HG03045 (cell line): Measurements from ENCODE around the gene STPG3.

Experiments
- ATAC-seq: cut with Tn5 transposase; IDR thresholded peaks from one replicate; pipeline ENCODE4 v1.9.1; 2021; ENCODE audit warnings: mild to moderate bottlenecking, moderate library complexity; ENCODE audit not compliant: unreplicated experiment

Gene STPG3

DNA sequence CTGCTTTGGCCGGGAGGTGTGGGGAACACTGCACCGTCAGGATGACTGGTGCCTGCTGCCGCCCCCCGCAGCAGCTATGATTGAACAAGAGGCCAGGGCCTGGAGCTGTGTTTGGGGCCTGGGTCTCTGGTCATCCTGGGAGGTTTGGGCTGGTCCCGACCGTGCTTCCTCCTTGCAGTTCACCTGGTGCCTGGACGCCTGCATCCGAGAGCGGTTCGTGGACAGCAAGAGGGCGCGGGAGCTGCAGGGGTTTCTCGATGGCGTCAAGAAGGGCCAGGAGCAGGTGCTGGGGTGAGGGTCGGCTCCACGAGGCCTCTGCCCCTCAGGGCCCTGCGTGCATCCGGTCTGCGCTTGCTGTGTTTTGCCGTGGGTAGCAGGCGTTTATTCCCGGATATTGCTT, 13.0 kb downstream of the STPG3 start:
- ATAC-seq: no peak

DNA sequence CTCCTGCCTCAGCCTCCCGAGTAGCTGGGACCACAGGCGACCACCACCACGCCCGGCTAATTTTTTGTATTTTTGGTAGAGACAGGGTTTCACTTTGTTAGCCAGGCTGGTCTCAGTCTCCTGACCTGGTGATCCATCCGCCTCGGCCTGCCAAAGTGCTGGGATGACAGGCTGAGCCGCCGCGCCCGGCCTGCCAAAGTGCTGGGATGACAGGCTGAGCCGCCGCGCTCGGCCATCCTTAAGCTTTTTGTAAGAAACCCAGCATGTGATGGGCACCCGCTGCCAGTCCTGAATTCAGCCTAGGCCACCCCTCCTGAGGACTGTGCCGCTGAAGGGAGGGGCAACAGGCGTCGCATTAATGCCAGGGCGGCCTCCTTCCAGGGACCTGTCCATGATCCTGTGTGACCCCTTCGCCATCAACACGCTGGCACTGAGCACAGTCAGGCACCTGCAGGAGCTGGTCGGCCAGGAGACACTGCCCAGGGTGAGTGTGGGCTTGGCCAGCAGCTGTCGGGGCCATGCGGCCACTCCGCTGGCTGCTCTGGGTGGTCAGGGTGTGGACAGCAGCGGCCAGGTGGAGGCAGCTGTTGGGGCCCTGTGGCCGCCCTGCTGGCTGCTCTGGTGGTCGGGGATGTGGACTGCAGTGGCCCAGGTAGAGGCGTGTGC, 14.5 kb downstream of the STPG3 start:
- ATAC-seq: no peak

DNA sequence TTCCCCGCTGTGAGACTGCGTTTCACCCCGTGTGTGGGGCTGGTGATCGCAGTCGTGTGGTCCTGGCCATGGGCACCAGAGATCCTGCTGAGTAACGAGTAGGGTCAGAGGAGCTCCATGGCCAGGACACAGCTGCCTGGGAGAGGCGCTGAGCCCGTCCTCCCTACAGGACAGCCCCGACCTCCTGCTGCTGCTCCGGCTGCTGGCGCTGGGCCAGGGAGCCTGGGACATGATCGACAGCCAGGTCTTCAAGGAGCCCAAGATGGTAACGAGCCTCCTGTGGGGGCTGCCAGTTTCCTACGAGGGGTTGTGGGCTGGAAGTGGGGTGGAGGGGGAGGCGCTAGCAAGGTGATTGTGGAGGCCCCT, 15.1 kb downstream of the STPG3 start:
- no peak for ATAC-seq

DNA sequence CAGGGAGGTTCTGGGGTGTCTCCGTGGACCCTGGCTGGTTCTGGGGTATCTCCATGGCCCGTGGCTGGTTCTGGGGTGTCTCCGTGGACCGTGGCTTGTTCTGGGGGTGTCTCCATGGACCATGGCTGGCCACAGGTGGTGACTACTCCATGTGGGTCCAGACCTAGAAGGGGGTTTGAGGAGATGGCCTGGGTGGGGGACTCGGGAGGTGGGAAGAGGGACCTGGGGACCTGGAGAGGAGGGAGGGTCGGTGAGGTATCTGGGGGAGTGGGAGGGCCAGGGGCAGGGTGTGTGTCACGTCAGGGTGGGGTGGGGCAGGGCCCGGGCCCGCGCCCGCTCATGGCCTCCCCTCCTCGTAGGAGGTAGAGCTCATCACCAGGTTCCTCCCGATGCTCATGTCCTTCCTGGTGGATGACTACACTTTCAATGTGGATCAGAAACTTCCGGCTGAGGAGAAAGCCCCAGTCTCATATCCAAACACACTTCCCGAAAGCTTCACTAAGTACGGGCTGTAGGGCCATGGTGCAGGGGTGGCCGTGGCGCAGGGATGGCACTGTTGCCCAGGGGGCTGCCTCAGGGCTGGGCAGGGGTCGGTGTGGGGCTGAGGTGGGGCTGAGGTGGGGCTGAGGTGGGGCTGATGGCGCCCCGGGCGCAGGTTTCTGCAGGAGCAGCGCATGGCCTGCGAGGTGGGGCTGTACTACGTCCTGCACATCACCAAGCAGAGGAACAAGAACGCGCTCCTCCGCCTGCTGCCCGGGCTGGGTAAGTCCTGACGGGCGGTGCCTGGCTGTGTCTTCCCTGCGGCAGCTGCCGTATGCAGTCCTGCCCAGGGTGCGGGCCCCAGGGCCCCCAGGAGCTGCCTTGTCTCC, 15.7 kb downstream of the STPG3 start:
- no peak for ATAC-seq

- ATAC-seq: no peak
Measured at GRCh38 chr9:137267933-137268355, 16.9 kb downstream of the STPG3 start.

DNA sequence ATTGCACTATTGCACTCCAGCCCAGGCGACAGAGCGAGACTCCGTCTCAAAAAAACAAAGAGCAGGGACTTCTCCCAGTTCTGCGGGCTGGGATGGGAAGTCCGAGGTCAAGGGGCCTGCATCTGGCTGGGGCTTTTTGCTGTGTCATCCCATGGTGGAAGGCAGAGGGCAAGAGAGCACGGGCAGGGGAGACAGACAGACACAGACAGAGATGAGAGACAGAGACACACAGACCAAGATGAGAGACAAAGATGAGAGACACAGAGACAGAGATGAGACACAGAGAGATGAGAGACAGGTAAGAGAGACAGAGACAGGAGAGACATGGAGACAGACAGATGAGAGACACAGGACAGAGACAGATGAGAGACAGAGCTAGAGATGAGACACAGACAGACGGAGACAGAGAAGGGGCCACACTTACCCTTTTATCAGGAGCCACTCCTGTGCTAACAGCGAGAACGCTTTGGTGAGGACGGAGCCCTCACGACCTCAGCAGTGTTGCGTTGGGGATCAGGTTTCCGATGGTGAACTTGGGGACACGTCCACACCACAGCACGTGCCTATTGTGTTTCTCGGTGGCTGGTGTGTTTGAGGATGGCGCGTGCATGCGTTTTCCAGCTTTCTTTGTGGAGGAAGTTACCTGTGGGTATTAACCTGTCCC, 17.6 kb downstream of the STPG3 start:
- no peak for ATAC-seq

DNA sequence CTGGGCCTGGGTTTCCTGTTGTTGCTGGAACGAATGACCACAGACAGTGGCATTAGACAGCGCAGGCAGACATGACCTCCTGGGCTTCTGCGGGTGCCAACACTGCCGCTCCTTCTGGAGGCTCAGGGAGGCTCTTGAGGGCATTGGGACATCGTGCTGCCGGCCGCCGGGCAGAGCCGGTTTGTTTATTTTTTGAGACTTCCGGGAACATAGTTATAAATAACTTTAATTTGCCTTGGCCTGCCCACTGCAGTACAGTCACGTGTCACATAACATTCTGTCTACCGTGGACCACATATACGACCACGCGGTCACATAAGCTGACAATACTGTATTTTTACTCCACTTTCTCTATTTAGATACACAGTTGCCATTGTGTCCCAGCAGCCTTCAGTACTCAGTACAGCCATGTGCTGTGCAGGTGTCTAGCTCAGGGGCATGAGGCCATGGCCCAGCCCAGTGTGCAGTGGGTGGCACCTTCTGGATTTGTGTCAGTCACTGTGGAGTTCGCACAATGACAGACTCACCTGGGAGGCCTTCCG, 18.2 kb downstream of the STPG3 start:
- ATAC-seq: no peak

GRCh38 chr9:137270929-137271695, 20.0 kb downstream of the STPG3 start:
- ATAC-seq: no peak

- ATAC-seq: no peak
Measured at GRCh38 chr9:137271696-137272076, 20.6 kb downstream of the STPG3 start.

GRCh38 chr9:137272241-137273094, 21.4 kb downstream of the STPG3 start:
- no peak for ATAC-seq

DNA sequence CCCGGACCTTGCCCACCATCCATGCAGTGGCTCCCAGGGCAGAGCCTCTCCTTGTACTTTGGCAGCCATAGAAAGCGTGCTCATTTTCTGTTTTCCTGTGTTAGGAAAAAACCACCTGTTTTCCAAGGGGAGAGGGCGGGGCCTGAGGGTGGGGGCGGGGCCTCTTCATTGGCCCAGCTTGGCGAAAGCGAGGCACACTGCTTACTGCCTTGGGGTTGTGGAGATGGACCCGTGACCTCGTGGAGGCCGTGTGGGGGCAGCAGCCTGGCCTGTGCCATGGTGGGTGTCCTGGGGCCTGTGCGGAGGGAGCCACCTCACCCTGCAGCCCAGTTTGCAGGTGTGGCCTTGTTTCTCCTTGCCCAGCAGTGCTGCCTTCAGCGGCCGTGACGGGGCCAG, 22.0 kb downstream of the STPG3 start:
- ATAC-seq: no peak

DNA sequence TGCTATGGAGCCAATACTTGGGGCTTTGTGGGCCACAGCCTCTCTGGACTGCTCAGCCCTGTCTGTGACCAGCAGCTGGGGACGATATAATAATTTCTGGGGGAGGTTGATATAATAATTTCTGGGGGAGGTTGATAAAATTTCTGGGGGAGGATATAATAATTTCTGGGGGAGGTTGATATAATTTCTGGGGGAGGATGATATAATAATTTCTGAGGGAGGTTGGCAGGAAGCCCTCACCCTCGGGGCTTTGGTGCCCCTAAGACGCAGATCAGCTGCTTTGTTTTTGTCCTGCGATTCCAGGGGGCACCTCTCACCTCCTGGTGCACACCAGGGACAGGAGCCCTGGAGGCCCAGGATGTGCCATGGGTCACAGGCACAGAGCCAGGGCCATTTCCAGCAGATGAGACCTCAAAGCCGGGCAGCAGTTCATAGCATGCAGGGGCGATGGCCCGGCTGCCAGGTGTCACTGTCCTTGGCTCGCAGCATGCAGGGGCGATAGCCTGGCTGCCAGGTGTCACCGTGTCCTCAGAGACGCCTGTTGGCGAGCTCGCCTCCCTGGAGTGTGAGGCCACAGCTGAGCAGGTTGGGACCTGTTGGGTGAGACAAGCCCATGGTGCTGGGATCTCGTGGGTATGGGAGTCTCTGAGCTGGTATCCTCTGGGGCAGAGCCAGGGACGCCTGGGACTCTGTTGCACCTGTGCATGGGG, 22.7 kb downstream of the STPG3 start:
- no peak for ATAC-seq

DNA sequence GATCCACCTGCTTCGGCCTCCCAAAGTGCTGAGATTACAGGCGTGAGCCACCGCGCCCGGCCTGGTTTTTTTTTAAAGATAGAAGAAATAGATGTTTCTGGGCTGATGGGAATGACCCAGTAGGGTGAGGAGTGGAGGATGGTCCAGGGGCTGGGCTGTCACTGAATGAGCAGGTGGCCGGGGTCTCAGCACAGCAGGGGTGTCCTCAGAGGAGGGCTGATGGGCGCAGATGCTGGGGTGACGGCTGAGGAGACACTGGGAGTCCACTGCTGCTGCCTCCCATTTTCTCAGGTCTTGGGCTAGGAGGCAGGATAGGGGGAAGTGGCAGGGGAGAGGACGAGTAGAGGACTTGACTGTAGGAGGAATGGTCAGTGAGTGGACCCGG, 24.1 kb downstream of the STPG3 start:
- no peak for ATAC-seq

DNA sequence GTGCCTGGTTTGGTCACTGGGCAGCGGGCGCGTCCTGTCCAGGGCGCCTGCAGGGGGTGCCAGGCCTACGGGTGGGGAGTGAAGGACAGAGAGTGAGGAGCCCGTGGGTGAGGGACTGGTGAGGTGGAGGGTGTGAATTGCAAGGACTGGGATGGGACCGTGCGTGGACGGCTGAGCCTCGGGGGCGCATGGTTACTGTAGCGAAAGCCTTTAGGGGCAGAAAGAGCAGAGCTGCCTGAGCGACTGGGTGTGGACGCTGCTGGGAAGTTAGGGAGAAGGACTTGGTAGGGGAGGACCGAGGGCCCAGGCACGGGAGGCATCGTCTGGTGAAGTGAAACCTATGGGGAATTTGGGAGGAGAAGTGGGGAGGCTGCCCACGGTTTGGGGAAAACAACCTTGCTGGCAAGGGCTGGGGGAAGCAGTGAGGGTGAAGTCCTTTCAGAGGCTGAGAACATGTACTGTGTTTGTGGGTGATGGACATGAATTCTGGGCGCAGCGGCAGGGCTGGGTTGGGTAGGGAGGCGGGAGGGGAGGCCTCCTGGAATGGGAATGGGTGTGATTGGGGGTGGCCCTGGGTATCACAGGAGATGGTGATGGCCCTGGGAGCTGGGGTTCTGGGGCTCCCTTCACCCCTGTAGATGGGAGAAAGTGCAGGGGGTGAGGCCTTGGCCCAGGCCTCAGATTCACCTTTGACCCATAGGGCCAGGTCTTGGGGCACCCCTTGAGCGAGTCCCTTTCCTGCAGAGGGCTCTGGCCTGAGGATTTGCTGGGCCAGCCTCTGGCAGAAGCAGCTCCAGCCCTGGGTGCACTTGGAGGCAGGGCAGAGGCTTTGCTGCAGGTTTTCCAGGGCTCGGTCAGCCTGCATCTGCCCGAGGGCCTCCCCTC, 24.7 kb downstream of the STPG3 start:
- ATAC-seq: no peak

GRCh38 chr9:137276473-137277328, 25.6 kb downstream of the STPG3 start:
- ATAC-seq: no peak

GRCh38 chr9:137277329-137278041, 26.4 kb downstream of the STPG3 start, which contains the start of gene TOR4A:
TOR4A (plus strand) TSS chr9:137277726; CDS start chr9:137278690, 964 bp downstream.
- ATAC-seq: peak; percentile 56
